ENCODE data around the gene KCTD1.

DNA sequence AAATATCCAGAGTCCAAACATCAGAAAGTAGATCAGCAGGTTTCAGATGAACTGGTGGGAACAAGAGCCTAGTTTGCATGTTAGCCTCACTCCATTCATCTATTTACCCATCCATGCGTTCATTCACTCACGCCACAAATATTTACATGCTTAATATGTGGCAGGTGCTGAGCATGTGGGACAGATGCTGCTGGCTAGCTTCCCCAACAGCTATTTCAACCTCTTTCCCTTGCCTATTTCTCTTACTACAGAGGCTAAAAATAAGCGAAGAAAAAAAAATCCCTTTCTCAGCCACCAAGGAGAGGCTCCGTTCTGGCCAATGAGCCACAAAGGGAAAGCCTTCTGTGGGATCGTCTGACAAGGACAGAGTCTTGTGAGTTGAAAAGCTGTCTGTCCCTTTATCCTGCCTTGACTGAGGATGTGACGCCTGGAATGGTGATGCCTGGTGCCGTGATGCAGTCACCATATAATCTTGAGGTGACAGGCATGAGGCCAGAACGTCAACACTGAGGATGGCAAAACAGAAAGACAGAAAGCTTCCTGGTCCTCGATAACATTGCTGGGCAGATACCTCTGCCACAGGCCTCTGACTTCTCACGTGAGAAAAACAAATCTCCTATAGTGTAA is 78.2 kb downstream of the KCTD1 start:
- TF ChIP-seq CTCF (IDR thresholded peaks at IDR 0.05) (no peak), EP300 (IDR thresholded peaks at IDR 0.05) (no peak), POLR2A (IDR thresholded peaks at IDR 0.05) (no peak)

Measured in stomach (tissue), 4 donors.